DND-41 (cell line): ENCODE results near the gene EFHC1.

ENCODE experiments used
- ATAC-seq: fragments of 200-7000 bp; cut with Tn5 transposase; 3 replicates; pipeline ENCODE4 v1.9.1; 2021; ENCODE audit warnings: low read depth; ENCODE audit not compliant: insufficient read depth
- DNase-seq: peaks from one replicate; pipeline ENCODE4 v3.0.0-alpha.2; 2020
- H2AFZ ChIP-seq: 2 replicates; pipeline ENCODE4 v1.6.0; 2012; ENCODE audit warnings: low read depth, low read length
- H3K27ac ChIP-seq: 2 replicates; pipeline ENCODE4 v1.5.1; 2012; ENCODE audit warnings: low read length, inconsistent platforms
- H3K27me3 ChIP-seq: fragments of 200-600 bp; sonication (generic); 2 replicates; pipeline ENCODE4 v1.6.0; 2012; ENCODE audit warnings: low read length, mild to moderate bottlenecking, inconsistent platforms; ENCODE audit not compliant: insufficient read depth, poor library complexity
- H3K36me3 ChIP-seq: 2 replicates; pipeline ENCODE4 v1.5.1; 2012; ENCODE audit warnings: low read length, inconsistent platforms; ENCODE audit not compliant: insufficient read depth
- H3K4me1 ChIP-seq: 2 replicates; pipeline ENCODE4 v1.5.1; 2012; ENCODE audit warnings: mild to moderate bottlenecking, low read length; ENCODE audit not compliant: insufficient read depth
- H3K4me2 ChIP-seq: 2 replicates; pipeline ENCODE4 v1.6.0; 2012; ENCODE audit warnings: mild to moderate bottlenecking, moderate library complexity, low read length, inconsistent platforms; ENCODE audit not compliant: insufficient read depth
- H3K4me3 ChIP-seq, 2 experiments: fragments of 200-600 bp in 1 of 2; shearing (Covaris generic) in 1 of 2; 2 replicates each; pipeline ENCODE4 v1.5.1; 2012 to 2016; ENCODE audit warnings: inconsistent platforms in 2 of 2, low read length in 2 of 2, mild to moderate bottlenecking in 2 of 2, low read depth in 1 of 2, moderate library complexity in 1 of 2
- H3K79me2 ChIP-seq: 2 replicates; pipeline ENCODE4 v1.6.0; 2012; ENCODE audit warnings: low read length, inconsistent platforms; ENCODE audit not compliant: insufficient read depth
- H3K9ac ChIP-seq: 2 replicates; pipeline ENCODE4 v1.6.0; 2012; ENCODE audit warnings: low read depth, mild to moderate bottlenecking, inconsistent platforms, low read length, moderate library complexity
- H3K9me3 ChIP-seq: 2 replicates; pipeline ENCODE4 v1.5.1; 2012; ENCODE audit warnings: low read length, moderate library complexity, mild to moderate bottlenecking, inconsistent platforms; ENCODE audit not compliant: insufficient read depth, severe bottlenecking
- H4K20me1 ChIP-seq: 2 replicates; pipeline ENCODE4 v1.6.0; 2012; ENCODE audit warnings: low read length; ENCODE audit not compliant: insufficient read depth
- CTCF ChIP-seq: IDR thresholded peaks from 2 replicates; pipeline ENCODE4 v1.5.1; 2012; ENCODE audit warnings: borderline replicate concordance, low read length, moderate library complexity, mild to moderate bottlenecking; ENCODE audit not compliant: poor library complexity, severe bottlenecking; ENCODE audit errors: extremely low read depth
- EZH2 ChIP-seq: IDR thresholded peaks from 3 replicates; pipeline ENCODE4 v1.6.1; 2012; ENCODE audit warnings: borderline replicate concordance, low read depth, mild to moderate bottlenecking, moderate library complexity, low read length, inconsistent platforms; ENCODE audit not compliant: severe bottlenecking

EFHC1 gene

GRCh38 chr6:52533491-52533890, 113.3 kb downstream of the EFHC1 start:
- no peak for ATAC-seq
- H3K4me2 ChIP-seq = no peak overlapping the region
- DNase-seq = no peak
- TF ChIP-seq CTCF (no peak), EZH2 (no peak)
- H3K27ac ChIP-seq = peak overlapping the region; percentile 15
- no peak overlapping the region for H3K4me3 ChIP-seq
- H2AFZ ChIP-seq = no peak overlapping the region
- H3K36me3 ChIP-seq = peaks cover 7% of the 10 kb centered on the region; the same call in 1 of the 2 replicates
- no peaks in the 10 kb centered on the region for H3K9me3 ChIP-seq
- H3K9ac ChIP-seq = no peak overlapping the region
- H3K4me1 ChIP-seq = peaks cover 47% of the 10 kb centered on the region
- H4K20me1 ChIP-seq = no peaks in the 10 kb centered on the region
- peaks cover 6% of the 10 kb centered on the region for H3K79me2 ChIP-seq
- no peaks in the 10 kb centered on the region for H3K27me3 ChIP-seq

GRCh38 chr6:52534363-52534762, 114.2 kb downstream of the EFHC1 start:
- no peak for TF ChIP-seq CTCF
- TF ChIP-seq EZH2 = no peak
- H3K9me3 ChIP-seq = no peaks in the 10 kb centered on the region
- peak overlapping the region; percentile 89 for H3K27ac ChIP-seq
- peak overlapping the region; percentile 56 for H3K4me2 ChIP-seq
- no peaks in the 10 kb centered on the region for H4K20me1 ChIP-seq
- ATAC-seq (no peak), DNase-seq (no peak)
- H3K27me3 ChIP-seq = no peaks in the 10 kb centered on the region
- peaks cover 7% of the 10 kb centered on the region; the same call in 1 of the 2 replicates for H3K36me3 ChIP-seq
- H3K4me1 ChIP-seq = peaks cover 55% of the 10 kb centered on the region
- H3K4me3 ChIP-seq = no peak overlapping the region
- peaks cover 12% of the 10 kb centered on the region for H3K79me2 ChIP-seq
- no peak overlapping the region for H2AFZ ChIP-seq
- peak overlapping the region; percentile 41; the same call in 1 of the 2 replicates for H3K9ac ChIP-seq

GRCh38 chr6:52534966-52535390, 114.8 kb downstream of the EFHC1 start:
- Histone ChIP-seq H3K27ac (peak overlapping the region; percentile 89), H3K36me3 (peaks cover 7% of the 10 kb centered on the region; the same call in 1 of the 2 replicates), H3K4me2 (peak overlapping the region; percentile 56), H2AFZ (peak overlapping the region; percentile 31; the same call in 1 of the 2 replicates), H3K4me3 (no peak overlapping the region), H3K4me1 (peaks cover 61% of the 10 kb centered on the region), H3K9me3 (no peaks in the 10 kb centered on the region), H4K20me1 (no peaks in the 10 kb centered on the region), H3K27me3 (no peaks in the 10 kb centered on the region), H3K9ac (peak overlapping the region; percentile 41), H3K79me2 (peaks cover 18% of the 10 kb centered on the region)
- DNase-seq (peak; percentile 86), ATAC-seq (peak; percentile 72)
- TF ChIP-seq CTCF (no peak), EZH2 (no peak)
